ENCODE measurements around the gene NCKAP5.

NCKAP5 gene

GRCh38 chr2:133591164-133591563 lies 22.9 kb upstream of the NCKAP5 start:
- peak; percentile 80 for TF ChIP-seq USF1 (IDR thresholded peaks at IDR 0.05)
- no peak for TF ChIP-seq RAD21 (IDR thresholded peaks at IDR 0.05; ENCODE audit: low read depth)

DNA sequence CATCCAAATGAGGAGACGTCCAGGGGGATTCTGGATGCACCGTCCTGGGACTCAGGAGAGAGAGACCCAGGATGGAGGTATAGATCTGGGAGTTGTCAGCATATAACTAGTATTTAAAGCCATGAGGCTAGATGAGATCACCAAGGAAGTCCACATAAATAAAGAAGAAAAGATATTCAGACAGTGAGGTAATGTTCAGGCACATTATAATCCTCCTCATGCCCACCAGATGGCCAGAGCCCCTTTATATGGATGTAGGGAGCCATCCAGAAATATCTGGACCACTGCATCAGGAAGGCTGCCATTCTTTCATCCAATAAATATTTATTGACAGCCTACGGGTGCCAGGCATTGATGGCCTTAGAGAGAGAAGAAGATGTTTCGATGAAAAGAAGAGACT lies 21.2 kb upstream of the NCKAP5 start:
- TF ChIP-seq, protein P1, sequence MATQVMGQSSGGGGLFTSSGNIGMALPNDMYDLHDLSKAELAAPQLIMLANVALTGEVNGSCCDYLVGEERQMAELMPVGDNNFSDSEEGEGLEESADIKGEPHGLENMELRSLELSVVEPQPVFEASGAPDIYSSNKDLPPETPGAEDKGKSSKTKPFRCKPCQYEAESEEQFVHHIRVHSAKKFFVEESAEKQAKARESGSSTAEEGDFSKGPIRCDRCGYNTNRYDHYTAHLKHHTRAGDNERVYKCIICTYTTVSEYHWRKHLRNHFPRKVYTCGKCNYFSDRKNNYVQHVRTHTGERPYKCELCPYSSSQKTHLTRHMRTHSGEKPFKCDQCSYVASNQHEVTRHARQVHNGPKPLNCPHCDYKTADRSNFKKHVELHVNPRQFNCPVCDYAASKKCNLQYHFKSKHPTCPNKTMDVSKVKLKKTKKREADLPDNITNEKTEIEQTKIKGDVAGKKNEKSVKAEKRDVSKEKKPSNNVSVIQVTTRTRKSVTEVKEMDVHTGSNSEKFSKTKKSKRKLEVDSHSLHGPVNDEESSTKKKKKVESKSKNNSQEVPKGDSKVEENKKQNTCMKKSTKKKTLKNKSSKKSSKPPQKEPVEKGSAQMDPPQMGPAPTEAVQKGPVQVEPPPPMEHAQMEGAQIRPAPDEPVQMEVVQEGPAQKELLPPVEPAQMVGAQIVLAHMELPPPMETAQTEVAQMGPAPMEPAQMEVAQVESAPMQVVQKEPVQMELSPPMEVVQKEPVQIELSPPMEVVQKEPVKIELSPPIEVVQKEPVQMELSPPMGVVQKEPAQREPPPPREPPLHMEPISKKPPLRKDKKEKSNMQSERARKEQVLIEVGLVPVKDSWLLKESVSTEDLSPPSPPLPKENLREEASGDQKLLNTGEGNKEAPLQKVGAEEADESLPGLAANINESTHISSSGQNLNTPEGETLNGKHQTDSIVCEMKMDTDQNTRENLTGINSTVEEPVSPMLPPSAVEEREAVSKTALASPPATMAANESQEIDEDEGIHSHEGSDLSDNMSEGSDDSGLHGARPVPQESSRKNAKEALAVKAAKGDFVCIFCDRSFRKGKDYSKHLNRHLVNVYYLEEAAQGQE (IDR thresholded peaks at IDR 0.05; ENCODE audit: low read depth) = no peak
- TF ChIP-seq TAF1 (IDR thresholded peaks at IDR 0.05; ENCODE audit: low read depth) (no peak), EGR1 (IDR thresholded peaks at IDR 0.05) (no peak), EP300 (IDR thresholded peaks at IDR 0.05; ENCODE audit: borderline replicate concordance) (no peak), TCF12 (IDR thresholded peaks at IDR 0.05; ENCODE audit: low read depth) (no peak), YY1 (IDR thresholded peaks at IDR 0.05; ENCODE audit: low read depth) (no peak), CEBPB (IDR thresholded peaks at IDR 0.05) (no peak), TEAD4 (IDR thresholded peaks at IDR 0.05) (no peak), ZBTB7A (IDR thresholded peaks at IDR 0.05; ENCODE audit: low read depth) (no peak), FOXM1 (IDR thresholded peaks at IDR 0.05; ENCODE audit: borderline replicate concordance, low read depth) (no peak), RAD21 (IDR thresholded peaks at IDR 0.05; ENCODE audit: low read depth) (no peak)
- TF ChIP-seq, protein P2, sequence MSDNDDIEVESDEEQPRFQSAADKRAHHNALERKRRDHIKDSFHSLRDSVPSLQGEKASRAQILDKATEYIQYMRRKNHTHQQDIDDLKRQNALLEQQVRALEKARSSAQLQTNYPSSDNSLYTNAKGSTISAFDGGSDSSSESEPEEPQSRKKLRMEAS (IDR thresholded peaks at IDR 0.05) = no peak

GRCh38 chr2:133588144-133588543 lies 19.9 kb upstream of the NCKAP5 start:
- TF ChIP-seq USF1 (IDR thresholded peaks at IDR 0.05) (no peak), TEAD4 (IDR thresholded peaks at IDR 0.05) (no peak), CEBPB (IDR thresholded peaks at IDR 0.05) (no peak), FOXM1 (IDR thresholded peaks at IDR 0.05; ENCODE audit: borderline replicate concordance, low read depth) (no peak), ZBTB7A (IDR thresholded peaks at IDR 0.05; ENCODE audit: low read depth) (no peak), EGR1 (IDR thresholded peaks at IDR 0.05) (no peak), NFIC (IDR thresholded peaks at IDR 0.05) (no peak), CREB1 (IDR thresholded peaks at IDR 0.05; ENCODE audit: low read depth) (no peak), RAD21 (IDR thresholded peaks at IDR 0.05; ENCODE audit: low read depth) (no peak), TCF12 (IDR thresholded peaks at IDR 0.05; ENCODE audit: low read depth) (no peak), EP300 (IDR thresholded peaks at IDR 0.05; ENCODE audit: borderline replicate concordance) (no peak), TAF1 (IDR thresholded peaks at IDR 0.05; ENCODE audit: low read depth) (no peak), YY1 (IDR thresholded peaks at IDR 0.05; ENCODE audit: low read depth) (no peak)
- TF ChIP-seq, protein P2 (IDR thresholded peaks at IDR 0.05) = no peak
- TF ChIP-seq, protein P1 (IDR thresholded peaks at IDR 0.05; ENCODE audit: low read depth) = no peak

GRCh38 chr2:133586978-133587377 lies 18.7 kb upstream of the NCKAP5 start:
- no peak for TF ChIP-seq NFIC (IDR thresholded peaks at IDR 0.05)
- TF ChIP-seq EP300 (IDR thresholded peaks at IDR 0.05; ENCODE audit: borderline replicate concordance) = no peak
- no peak for TF ChIP-seq CREB1 (IDR thresholded peaks at IDR 0.05; ENCODE audit: low read depth)
- no peak for TF ChIP-seq TEAD4 (IDR thresholded peaks at IDR 0.05)
- TF ChIP-seq USF1 (IDR thresholded peaks at IDR 0.05) = no peak
- TF ChIP-seq TCF12 (IDR thresholded peaks at IDR 0.05; ENCODE audit: low read depth) = no peak
- TF ChIP-seq FOXM1 (IDR thresholded peaks at IDR 0.05; ENCODE audit: borderline replicate concordance, low read depth) = no peak
- TF ChIP-seq YY1 (IDR thresholded peaks at IDR 0.05; ENCODE audit: low read depth) = no peak
- TF ChIP-seq EGR1 (IDR thresholded peaks at IDR 0.05) = no peak
- no peak for TF ChIP-seq RAD21 (IDR thresholded peaks at IDR 0.05; ENCODE audit: low read depth)
- no peak for TF ChIP-seq CEBPB (IDR thresholded peaks at IDR 0.05)
- TF ChIP-seq, protein P2 (IDR thresholded peaks at IDR 0.05) = no peak

DNA sequence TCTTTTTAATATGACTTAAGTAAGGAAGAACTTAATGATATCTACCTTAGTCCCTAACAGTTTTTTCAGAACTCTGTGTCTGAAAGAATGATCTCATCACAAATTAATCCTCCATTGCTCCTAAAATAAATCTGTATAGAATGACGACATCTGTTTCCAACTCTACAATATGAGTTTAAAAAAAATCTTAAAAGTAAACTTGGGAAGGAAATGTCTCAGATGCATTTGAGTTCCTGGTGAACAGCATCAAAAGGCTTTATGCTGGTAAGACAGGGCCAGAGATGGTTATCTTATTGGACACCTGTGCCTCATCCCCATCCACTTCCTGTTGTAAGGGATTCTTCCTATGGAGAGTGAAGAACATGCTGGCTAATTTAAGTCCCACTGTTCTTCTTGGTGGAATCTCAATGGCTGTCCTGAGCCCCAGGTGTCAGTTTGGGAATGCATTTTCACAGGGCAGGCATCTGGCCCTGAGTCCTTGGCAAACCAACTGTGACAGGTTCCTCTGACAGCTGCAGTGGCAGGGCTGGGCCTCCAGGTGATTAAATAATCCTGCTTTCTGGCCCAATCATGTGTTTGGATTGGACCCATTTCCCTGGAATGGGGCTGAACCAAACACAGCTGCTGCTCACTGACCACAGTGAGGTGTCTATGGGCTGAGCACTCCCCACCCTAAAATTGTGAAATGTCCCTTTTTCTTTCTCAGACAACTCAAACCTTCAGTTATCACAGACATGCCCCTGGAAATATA lies 12.9 kb upstream of the NCKAP5 start:
- TF ChIP-seq TCF12 (IDR thresholded peaks at IDR 0.05; ENCODE audit: low read depth) = no peak
- TF ChIP-seq, protein P1 (IDR thresholded peaks at IDR 0.05; ENCODE audit: low read depth) = no peak
- TF ChIP-seq, protein P2 (IDR thresholded peaks at IDR 0.05) = no peak
- TF ChIP-seq USF1 (IDR thresholded peaks at IDR 0.05) = no peak
- TF ChIP-seq RAD21 (IDR thresholded peaks at IDR 0.05; ENCODE audit: low read depth) = no peak
- TF ChIP-seq FOXM1 (IDR thresholded peaks at IDR 0.05; ENCODE audit: borderline replicate concordance, low read depth) = no peak
- TF ChIP-seq TAF1 (IDR thresholded peaks at IDR 0.05; ENCODE audit: low read depth) = no peak
- TF ChIP-seq ZBTB7A (IDR thresholded peaks at IDR 0.05; ENCODE audit: low read depth) = no peak
- no peak for TF ChIP-seq EP300 (IDR thresholded peaks at IDR 0.05; ENCODE audit: borderline replicate concordance)
- TF ChIP-seq EGR1 (IDR thresholded peaks at IDR 0.05) = no peak
- no peak for TF ChIP-seq NFIC (IDR thresholded peaks at IDR 0.05)
- TF ChIP-seq CREB1 (IDR thresholded peaks at IDR 0.05; ENCODE audit: low read depth) = no peak
